GM21717 (cell line): Measurements from ENCODE around the gene ANKRD11.
"Not testable (repeated sequence)": the region's sequence is repeated elsewhere in the genome, so short reads cannot be mapped to it uniquely, and the experiment has no call there.

Experiments
- ATAC-seq: cut with Tn5 transposase; IDR thresholded peaks from one replicate; pipeline ENCODE4 v1.9.1; 2021; ENCODE audit warnings: mild to moderate bottlenecking, moderate library complexity; ENCODE audit not compliant: unreplicated experiment

The ANKRD11 gene

DNA sequence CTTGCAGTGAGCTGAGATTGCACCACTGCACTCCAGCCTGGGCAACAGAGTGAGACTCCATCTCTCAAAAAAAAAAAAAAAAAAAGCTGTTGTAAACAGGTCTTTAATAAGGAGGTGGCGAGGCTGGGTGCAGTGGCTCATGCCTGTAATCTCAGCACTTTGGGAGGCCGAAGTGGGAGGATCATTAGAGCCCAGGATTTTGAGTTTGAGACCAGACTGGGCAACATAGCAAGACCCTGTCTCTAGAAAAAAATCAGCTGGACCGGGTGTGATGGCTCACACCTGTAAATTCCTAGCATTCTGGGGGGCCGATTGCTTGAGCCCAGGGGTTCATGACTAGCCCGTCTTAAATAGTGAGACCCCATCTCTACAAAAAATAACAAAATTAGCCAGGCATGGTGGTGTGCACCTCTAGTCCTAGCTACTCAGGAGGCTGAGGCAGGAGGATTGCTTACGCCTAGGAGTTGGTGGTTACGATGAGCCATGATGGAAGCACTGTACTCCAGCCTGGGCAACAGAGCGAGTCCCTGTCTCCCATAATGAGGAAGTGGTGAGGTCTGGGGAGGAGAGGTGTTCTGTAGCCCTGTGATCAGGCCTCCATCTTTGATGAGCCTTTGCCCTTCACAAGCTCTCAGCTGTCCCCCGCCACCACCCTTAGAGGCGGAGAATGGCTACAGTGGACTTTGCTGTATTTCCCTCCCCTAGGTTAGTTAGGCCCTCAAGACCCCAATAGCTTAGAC, 236.6 kb downstream of the ANKRD11 start:
- ATAC-seq: no peak

DNA sequence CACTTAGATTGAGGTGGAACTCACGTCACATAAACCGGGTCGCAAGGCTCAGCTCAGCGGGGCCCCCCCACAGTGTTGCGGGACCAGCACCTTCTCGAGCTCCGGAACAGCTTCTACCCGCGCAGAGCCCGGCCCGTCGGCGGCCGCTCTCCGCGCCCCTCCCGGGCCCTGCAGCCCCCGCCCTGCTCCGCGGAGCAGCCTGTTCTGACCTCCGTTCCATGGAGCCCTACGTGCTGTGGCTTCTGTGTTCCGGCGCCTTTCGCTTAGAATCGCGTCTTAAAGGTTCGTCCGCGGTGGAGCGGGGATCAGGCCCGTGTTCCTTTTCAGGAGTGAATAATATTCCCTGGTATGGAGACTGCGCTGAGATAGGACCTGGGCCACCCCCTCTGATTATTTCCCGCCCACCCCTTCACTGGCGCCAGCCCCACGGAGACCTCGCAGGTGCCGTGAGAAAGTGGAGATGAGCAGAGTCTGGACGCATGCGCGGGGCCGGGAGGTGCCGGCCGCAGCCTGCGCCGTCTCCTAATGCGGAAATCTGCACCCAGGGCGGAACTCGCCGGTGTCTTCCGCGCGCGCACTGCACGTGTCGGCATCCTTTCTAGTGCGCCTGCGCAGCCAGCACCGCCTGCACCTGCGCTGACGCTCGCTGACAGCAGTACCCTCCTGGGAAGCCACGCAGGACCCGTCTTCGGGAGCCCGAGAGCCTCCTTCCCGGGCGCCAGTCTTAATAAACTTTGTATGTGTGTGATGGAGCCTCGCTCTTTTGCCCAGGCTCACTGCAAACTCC, 242.0 kb downstream of the ANKRD11 start:
- no peak for ATAC-seq

DNA sequence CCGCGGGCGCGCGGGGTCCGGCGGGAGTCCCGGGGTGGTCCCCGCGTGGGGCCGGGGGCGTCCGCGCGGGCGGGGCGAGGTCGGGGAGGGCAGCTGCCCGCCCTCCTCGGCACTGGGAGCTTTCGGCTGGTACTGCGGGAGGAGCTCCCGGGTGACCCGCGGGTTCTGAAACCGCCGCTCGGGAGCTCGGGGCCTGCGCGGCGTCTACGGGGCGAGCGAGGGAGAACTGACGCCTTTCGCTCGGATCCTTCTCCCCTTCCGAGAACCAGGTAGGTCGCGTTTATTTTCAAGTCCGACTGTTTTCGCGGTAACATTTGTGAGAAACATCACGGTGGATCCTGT, 242.7 kb downstream of the ANKRD11 start:
- not testable (repeated sequence) for ATAC-seq

DNA sequence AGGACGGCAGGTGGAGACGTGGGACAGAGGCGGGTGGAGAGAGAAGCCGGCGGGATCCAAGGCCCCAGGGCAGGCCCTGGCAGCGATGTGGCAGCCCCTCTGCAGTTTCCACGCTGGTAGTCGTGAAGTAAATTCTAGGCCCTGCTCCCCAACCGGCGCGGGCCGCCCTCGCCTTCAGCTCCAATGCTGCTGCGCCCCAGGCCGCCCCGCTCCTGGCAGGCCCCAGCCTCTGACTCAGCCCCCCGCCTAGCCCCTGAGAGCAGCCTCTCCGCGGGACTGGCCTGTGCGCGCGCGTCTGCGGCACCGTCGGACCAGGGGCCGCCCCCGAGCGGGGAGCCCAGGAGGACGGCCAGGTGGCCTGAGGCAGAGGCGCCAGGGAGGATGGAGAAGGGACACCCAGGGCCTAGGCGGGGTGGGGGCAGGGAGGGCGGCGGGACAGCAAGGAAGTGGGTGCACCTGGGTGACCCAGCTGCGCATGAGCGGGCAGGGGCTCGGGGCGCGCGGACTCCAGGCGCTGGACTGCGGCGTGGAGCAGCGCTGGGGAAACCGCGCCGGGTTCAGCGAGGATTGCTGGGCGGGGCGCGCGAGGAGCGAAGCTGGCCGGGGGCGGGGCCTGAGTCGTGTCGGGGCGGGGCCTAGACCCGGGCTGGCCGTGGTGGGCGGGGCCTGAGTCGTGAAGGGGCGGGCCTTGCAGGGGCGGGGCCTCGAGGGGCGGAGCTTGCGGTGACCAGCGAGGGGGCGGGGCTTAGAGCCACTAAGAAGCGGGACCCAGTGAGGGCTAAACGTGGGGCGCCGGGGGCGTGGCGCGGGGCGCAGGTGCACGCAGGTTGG, 243.2 kb downstream of the ANKRD11 start:
- no peak for ATAC-seq

DNA sequence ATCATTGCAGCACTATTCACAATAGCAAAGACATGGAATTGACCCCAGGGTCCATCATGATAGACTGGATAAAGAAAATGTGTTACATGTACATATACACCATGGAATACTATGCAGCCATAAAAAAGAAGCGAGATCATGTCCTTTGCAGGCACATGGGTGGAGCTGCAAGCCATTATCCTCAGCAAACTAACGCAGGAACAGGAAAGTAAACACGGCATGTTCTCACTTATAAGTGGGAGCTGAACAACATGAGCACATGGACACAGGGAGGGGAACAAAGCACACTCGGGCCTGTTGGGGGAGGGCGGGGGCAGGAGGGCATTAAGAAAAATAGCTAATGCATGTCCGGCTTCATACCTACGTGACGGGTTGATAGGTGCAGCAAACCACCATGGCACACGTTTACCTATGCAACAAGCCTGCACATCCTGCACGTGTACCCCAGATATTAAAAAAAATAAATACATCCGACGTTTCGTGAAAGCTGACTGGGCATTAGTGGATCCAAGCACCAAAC, 243.9 kb downstream of the ANKRD11 start:
- ATAC-seq: no peak

DNA sequence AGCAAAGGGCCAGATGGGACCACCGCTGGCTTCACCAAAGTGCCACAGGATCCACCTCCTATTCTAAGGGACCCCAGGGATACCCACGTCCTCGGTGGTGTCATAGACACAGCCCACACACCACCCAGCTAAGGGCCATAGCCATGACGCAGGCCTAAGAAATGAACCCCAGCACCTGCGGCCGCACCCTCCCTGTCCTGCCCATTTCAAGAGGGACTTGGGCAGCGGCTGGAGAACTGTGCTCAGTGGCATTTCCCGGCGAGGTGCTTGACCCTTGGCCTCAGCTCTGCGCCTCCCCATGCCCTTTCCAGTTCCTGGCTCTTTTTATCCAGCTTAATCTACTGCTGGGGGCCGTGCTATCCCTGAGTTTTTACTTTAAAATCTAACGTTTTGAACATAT, 245.6 kb downstream of the ANKRD11 start:
- no peak for ATAC-seq

DNA sequence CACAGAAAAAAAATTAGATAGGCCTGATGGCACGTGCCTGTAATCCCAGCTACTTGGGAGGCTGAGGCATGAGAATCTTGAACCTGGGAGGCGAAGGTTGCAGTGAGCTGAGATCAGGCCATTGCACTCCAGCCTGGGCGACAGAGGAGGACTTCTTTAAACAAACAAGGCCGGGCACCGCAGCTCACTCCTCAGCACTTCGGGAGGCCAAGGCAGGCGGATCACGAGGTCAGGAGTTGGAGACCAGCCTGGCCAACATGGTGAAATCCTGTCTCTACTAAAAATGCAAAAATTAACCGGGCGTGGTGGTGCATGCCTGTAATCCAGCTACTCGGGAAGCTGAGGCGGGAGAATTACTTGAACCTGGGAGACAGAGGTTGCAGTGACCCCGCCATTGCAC, 246.1 kb downstream of the ANKRD11 start:
- ATAC-seq: not testable (repeated sequence)

GRCh38 chr16:89243664-89244063, 246.7 kb downstream of the ANKRD11 start:
- no peak for ATAC-seq

DNA sequence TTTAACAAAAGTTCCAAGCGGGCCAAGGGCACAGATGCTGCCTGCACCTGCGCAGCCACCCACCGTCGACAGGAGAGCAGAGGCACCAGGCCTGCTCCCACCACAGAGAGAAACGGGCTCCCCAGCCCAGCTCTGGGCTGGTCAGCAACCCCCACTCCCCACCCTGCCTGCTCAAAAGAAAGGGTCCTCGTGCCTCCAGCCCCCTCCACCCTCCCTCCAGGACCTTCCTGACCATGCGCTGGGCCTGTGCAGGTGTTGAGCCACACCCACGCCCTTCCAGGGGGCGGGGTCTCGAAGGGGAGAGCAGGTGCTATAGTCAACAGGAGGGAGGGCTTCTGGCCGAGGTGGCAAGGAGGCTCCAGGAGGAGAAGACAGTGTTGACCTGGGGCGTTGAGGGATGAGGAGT, 247.6 kb downstream of the ANKRD11 start:
- ATAC-seq: no peak

DNA sequence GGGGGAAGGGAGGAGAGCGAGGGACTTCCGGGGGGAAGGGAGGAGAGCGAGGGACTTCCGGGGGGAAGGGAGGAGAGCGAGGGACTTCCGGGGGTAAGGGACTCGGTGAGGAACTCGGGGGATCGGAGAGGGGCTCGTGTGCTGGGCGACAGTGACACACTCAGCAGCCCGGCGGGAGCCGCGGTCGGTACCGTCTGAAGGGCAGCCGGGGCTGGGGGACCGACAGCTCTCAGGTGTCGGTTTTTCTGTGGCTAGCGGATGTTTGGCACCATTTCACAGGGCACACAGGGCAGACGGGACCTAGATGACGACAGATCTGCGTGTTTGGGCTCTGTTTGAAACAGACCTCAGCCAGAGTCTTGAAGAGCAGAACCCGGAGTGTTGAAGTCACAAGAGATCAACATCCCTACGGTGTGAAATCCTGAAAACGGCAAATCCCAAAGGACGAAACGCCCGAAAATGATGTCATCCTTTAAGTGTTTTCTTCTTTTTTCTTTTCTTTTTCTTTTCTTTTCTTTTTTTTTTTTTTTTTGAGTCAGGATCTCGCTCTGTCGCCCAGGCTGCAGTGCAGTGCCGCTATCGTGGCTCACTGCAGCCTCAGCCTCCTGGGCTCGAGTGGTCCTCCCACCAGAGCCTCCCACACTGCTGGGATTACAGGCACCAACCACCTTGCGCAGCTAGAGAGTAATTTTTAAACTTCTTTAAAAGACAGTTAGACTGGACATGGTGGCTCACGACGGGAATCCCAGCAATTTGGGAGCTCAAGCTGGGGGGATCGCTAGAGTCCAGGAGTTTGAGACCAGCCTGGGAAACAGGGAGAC, 249.0 kb downstream of the ANKRD11 start:
- ATAC-seq: peak; percentile 54

- ATAC-seq: no peak
Measured at GRCh38 chr16:89237733-89238132, 252.6 kb downstream of the ANKRD11 start.

DNA sequence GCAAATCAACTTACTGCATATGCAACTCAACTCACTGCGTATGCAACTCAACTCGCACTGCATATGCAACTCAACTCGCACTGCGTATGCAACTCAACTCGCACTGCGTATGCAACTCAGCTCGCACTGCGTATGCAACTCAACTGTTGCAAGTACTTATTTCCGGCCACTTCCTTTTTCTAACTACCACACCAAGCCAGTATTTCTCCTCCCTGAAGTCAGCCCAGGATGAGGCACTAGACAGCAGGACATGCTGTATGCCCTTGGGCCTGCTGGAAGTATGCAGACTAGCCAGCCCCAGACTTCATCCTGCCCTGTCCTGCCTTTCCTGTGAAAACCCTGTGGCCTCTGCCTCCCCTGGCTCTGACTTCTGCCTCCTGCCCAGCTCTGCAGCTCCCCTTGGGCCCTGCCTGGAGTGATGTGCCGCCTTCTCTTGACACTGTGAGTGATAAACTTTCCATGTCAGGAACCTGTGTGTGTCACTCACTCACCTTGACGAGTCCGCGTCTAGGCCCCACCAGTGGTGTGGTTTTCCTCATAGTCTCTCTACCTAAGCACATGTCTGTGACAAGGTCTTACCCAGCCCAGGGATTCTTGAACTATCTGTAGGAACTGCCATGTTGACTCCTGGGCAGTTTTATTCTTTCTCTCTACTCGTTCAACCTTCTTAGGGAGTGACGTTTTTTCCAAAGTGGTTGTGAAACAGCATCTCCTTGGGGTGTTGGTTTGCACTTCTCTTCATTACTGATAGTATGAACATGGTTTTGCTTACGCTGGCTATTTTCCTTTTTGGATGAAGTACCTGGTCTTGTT, 256.5 kb downstream of the ANKRD11 start:
- ATAC-seq: no peak

- ATAC-seq: no peak
Measured at GRCh38 chr16:89232107-89232506, 258.3 kb downstream of the ANKRD11 start.

DNA sequence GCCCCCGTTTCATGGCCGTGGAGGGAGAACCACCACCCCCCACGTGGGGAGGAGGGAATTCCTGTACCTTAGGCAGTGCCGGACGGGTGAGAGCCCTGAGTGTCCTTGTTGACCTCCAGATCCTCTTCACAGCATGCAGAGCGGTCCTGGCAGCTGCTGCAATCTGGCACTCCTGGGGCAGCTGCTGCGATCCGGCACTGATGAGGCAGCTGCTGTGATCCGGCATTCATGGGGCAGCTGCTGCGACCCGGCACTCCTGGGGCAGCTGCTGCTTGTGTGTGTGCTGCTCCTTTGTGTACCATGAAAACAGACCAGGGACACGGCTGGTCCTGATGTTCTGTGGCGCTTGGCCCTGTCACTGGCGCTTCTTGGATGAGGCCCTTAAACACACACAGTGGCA, 260.1 kb downstream of the ANKRD11 start:
- ATAC-seq: no peak

- ATAC-seq: no peak
Measured at GRCh38 chr16:89224665-89225064, 265.7 kb downstream of the ANKRD11 start.

DNA sequence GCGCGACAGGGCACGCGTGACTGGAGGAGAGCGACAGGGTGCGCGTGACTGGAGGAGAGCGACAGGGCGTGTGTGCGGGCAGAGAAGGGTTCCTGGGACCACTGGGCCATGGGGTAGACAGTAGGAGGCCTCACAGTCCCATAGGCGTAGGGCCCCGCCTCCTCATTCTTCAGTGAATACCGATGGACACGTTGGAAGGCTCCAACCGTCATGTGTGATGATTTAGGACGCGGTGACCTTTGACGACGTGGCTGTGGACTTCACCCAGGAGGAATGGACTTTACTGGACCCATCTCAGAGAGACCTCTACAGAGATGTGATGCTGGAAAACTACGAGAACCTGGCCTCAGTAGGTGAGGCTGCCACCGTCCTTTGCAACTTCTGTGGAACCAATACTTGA, 267.4 kb downstream of the ANKRD11 start:
- ATAC-seq: no peak

- no peak for ATAC-seq
Measured at GRCh38 chr16:89221604-89222003, 268.8 kb downstream of the ANKRD11 start.

GRCh38 chr16:89219365-89219764, 271.0 kb downstream of the ANKRD11 start:
- ATAC-seq: no peak
